HEK293T (cell line): ENCODE results near the gene MTA2.

Experiments used
- CTCF ChIA-PET: fragments of 350-600 bp; formaldehyde crosslinking; extraction: SDS; loops from one replicate; lab custom pipeline; 2021; ENCODE audit warnings: antibody characterized with exemption, inconsistent platforms; lab: Yijun Ruan, JAX
- POLR2A ChIA-PET: fragments of 350-600 bp; formaldehyde crosslinking; extraction: SDS; loops from one replicate; lab custom pipeline; 2020; ENCODE audit warnings: antibody characterized with exemption, inconsistent platforms; lab: Yijun Ruan, JAX
- DNase-seq: peaks from one replicate; pipeline ENCODE4 v3.0.0; 2012; ENCODE audit warnings: mixed read lengths; ENCODE audit errors: extremely low spot score
- ARNT ChIP-seq: fragments of 450-650 bp; IDR thresholded peaks from 2 replicates; pipeline ENCODE4 v1.6.1; 2017; ENCODE audit warnings: mild to moderate bottlenecking
- BHLHE40 ChIP-seq: fragments of 450-650 bp; IDR thresholded peaks from 2 replicates; pipeline ENCODE4 v1.6.1; 2016; ENCODE audit warnings: mild to moderate bottlenecking, moderate library complexity, borderline replicate concordance
- CTBP1 ChIP-seq: fragments of 450-650 bp; IDR thresholded peaks from 2 replicates; pipeline ENCODE4 v1.6.1; 2016; ENCODE audit warnings: borderline replicate concordance
- ELF4 ChIP-seq: fragments of 450-650 bp; IDR thresholded peaks from 2 replicates; pipeline ENCODE4 v1.6.1; 2017; ENCODE audit warnings: antibody characterized with exemption
- FOXA1 ChIP-seq: fragments of 450-650 bp; IDR thresholded peaks from 2 replicates; pipeline ENCODE4 v1.6.1; 2016; ENCODE audit warnings: mild to moderate bottlenecking
- FOXK2 ChIP-seq: fragments of 450-650 bp; IDR thresholded peaks from 2 replicates; pipeline ENCODE4 v1.6.1; 2016; ENCODE audit warnings: mild to moderate bottlenecking
- FOXM1 ChIP-seq: fragments of 450-650 bp; IDR thresholded peaks from 2 replicates; pipeline ENCODE4 v1.6.1; 2017; ENCODE audit warnings: mild to moderate bottlenecking, borderline replicate concordance
- L3MBTL2 ChIP-seq: fragments of 450-650 bp; conservative IDR thresholded peaks from 2 replicates; pipeline ENCODE4 v1.6.1; 2016; ENCODE audit warnings: mild to moderate bottlenecking
- LEF1 ChIP-seq: fragments of 450-650 bp; IDR thresholded peaks from 2 replicates; pipeline ENCODE4 v1.6.1; 2017; ENCODE audit warnings: mild to moderate bottlenecking, borderline replicate concordance
- NFRKB ChIP-seq: fragments of 450-650 bp; IDR thresholded peaks from 2 replicates; pipeline ENCODE4 v1.6.1; 2016; ENCODE audit warnings: mild to moderate bottlenecking, moderate library complexity
- SP1 ChIP-seq: fragments of 450-650 bp; IDR thresholded peaks from 2 replicates; pipeline ENCODE4 v1.6.1; 2017
- SUZ12 ChIP-seq: fragments of 450-650 bp; IDR thresholded peaks from 2 replicates; pipeline ENCODE4 v1.6.1; 2016; ENCODE audit warnings: mild to moderate bottlenecking
- TARDBP ChIP-seq: fragments of 450-650 bp; IDR thresholded peaks from 2 replicates; pipeline ENCODE4 v1.6.1; 2016
- ZNF384 ChIP-seq: fragments of 450-650 bp; IDR thresholded peaks from 2 replicates; pipeline ENCODE4 v1.6.1; 2016
- TF ChIP-seq, protein P1 (sequence below): fragments of 450-650 bp; IDR thresholded peaks from 2 replicates; pipeline ENCODE4 v1.6.1; 2016

Gene MTA2

DNA sequence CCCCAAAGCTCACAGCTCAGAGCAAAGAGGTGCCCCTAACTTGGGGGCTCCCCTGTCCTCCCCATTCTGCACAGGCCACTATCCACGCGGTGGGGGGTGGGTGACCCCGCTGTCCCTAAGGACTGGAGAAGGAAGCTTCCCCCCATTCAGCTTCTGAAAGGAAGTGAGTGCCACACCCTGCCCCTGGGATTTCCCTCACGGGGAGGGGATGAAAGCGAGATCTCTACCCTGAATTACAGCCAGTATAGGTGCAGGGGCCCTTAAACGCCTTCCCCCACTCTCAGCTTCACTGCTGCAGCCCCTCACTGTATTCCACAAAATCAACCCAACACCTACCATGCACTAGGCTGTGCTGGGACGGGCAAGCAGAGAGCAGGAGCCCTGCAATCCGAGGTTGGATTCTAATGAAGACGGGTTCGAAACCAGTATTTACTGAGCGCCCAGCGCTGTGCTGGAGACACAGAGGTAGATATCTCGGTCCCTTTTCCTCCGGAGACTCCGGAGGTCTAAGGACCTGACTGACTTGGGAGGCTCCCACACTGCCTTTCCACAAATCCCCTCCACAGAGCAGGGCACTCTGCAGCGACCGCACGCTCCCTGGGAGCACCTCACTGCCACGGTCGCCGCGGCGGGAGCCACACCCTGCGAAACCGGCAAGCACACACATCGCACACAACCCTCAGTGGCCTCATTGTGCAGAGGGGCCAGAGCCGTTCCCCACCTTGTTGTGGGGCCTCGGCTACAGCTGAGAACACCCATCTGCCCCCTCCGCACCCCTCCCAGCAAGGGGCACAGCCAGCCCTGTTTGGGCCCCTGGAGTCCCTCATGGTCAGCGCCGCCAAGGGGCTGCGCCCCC is 56.9 kb downstream of the MTA2 start:
- ChIA-PET CTCF (interaction anchor here (0.6 to 4.1 kb wide), 6 partner anchors 9 to 482 kb away, joined by 3 to 54 read pairs (median 10); no protein-coding TSS in a partner anchor), POLR2A (interaction anchor here (0.8 to 4.0 kb wide), 9 partner anchors 13 to 209 kb away, joined by 3 to 21 read pairs (median 5); partner anchors contain the start of genes EEF1G, MTA2, TUT1 and ZBTB3)
- DNase-seq: peak; percentile 33
- TF ChIP-seq LEF1: no peak
- TF ChIP-seq FOXK2: no peak
- TF ChIP-seq SUZ12: no peak
- no peak for TF ChIP-seq TARDBP
- no peak for TF ChIP-seq CTBP1
- no peak for TF ChIP-seq NFRKB
- TF ChIP-seq L3MBTL2: no peak
- TF ChIP-seq FOXM1: no peak
- no peak for TF ChIP-seq FOXA1
- no peak for TF ChIP-seq BHLHE40

DNA sequence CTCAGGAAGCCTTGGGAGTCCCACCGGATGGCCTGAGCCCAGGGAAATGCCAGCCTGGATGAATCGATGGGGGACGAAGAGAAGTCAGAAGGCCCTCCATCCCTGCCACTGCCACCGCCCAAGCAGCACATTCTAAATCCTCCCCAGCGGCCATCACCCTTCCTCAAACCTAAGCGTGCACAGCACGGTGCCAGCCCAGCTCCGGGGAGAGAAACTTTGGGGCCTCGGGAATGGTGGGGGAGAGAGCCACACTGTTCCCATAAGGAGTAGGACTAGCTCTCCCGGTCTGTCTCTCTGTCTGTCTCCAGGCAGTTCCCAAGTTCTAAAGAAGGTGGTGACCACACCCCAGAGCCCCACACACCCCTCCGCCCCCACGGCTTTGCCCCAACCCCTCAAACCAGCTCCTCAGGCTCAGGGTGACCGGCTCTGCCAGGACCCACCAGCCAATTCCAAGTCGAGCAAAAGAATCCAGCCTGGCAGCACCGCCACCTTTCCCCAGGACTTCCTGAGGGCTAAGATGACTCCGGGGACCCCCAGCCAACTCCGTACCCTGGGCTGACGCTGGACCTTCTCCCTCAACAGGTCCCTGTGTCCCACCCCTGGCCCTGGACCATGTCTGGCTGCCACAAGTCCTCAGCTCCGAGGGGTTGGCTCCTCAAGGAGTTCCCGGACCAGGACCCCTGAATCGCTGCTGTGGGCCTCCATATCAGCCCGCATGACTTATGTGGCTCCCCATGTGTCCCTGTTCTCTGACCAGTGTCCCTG is 57.8 kb downstream of the MTA2 start:
- CTCF ChIA-PET: interaction anchor here (0.9 to 4.1 kb wide), 16 partner anchors 13 to 149 kb away, joined by 3 to 54 read pairs (median 4); partner anchors contain the start of gene TUT1
- POLR2A ChIA-PET: interaction anchor here (1.1 to 4.0 kb wide), 7 partner anchors 14 to 148 kb away, joined by 3 to 21 read pairs (median 6); partner anchors contain the start of genes EEF1G and TUT1
- no peak for TF ChIP-seq L3MBTL2
- no peak for TF ChIP-seq FOXM1
- no peak for TF ChIP-seq LEF1
- no peak for TF ChIP-seq SP1
- TF ChIP-seq ELF4: no peak
- no peak for TF ChIP-seq CTBP1
- no peak for TF ChIP-seq SUZ12
- no peak for TF ChIP-seq NFRKB
- TF ChIP-seq TARDBP: no peak
- TF ChIP-seq, protein P1, sequence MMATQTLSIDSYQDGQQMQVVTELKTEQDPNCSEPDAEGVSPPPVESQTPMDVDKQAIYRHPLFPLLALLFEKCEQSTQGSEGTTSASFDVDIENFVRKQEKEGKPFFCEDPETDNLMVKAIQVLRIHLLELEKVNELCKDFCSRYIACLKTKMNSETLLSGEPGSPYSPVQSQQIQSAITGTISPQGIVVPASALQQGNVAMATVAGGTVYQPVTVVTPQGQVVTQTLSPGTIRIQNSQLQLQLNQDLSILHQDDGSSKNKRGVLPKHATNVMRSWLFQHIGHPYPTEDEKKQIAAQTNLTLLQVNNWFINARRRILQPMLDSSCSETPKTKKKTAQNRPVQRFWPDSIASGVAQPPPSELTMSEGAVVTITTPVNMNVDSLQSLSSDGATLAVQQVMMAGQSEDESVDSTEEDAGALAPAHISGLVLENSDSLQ: no peak
- no peak for TF ChIP-seq ZNF384
- no peak for TF ChIP-seq ARNT
- no peak for TF ChIP-seq BHLHE40
- TF ChIP-seq FOXA1: no peak
- DNase-seq: no peak
